ENCODE measurements around the gene PAK5.

PAK5 gene

GRCh38 chr20:9686455-9686854 lies 152.4 kb downstream of the PAK5 start:
- no peak overlapping the region for H3K4me3 ChIP-seq (ENCODE audit: low read depth, low read length)
- DNase-seq (ENCODE audit: low read depth), result no peak
- in situ Hi-C loops (cut with HindIII; ENCODE audit: low sequenced_read_pairs), result no loop called here
- no peak for TF ChIP-seq CTCF (IDR thresholded peaks at IDR 0.05; ENCODE audit: low read depth, low read length, missing control alignments)

GRCh38 chr20:9686001-9686400 lies 152.9 kb downstream of the PAK5 start:
- no peak for DNase-seq (ENCODE audit: low read depth)
- in situ Hi-C loops (cut with HindIII; ENCODE audit: low sequenced_read_pairs), result no loop called here
- H3K4me3 ChIP-seq (ENCODE audit: low read depth, low read length), result no peak overlapping the region
- no peak for TF ChIP-seq CTCF (IDR thresholded peaks at IDR 0.05; ENCODE audit: low read depth, low read length, missing control alignments)

- DNase-seq (ENCODE audit: low read depth), result no peak
- no peak overlapping the region for H3K4me3 ChIP-seq (ENCODE audit: low read depth, low read length)
- in situ Hi-C loops (cut with HindIII; ENCODE audit: low sequenced_read_pairs), result no loop called here
- TF ChIP-seq CTCF (IDR thresholded peaks at IDR 0.05; ENCODE audit: low read depth, low read length, missing control alignments), result no peak
Measured at GRCh38 chr20:9685011-9685410, 153.9 kb downstream of the PAK5 start.

GRCh38 chr20:9677100-9677623 lies 161.7 kb downstream of the PAK5 start:
- TF ChIP-seq CTCF (IDR thresholded peaks at IDR 0.05; ENCODE audit: low read depth, low read length, missing control alignments), result no peak
- in situ Hi-C loops (cut with HindIII; ENCODE audit: low sequenced_read_pairs), result no loop called here
- no peak for DNase-seq (ENCODE audit: low read depth)
- H3K4me3 ChIP-seq (ENCODE audit: low read depth, low read length), result no peak overlapping the region

GRCh38 chr20:9672981-9673380 lies 165.9 kb downstream of the PAK5 start:
- DNase-seq (ENCODE audit: low read depth), result no peak
- H3K4me3 ChIP-seq (ENCODE audit: low read depth, low read length), result no peak overlapping the region
- in situ Hi-C loops (cut with HindIII; ENCODE audit: low sequenced_read_pairs), result no loop called here
- TF ChIP-seq CTCF (IDR thresholded peaks at IDR 0.05; ENCODE audit: low read depth, low read length, missing control alignments), result no peak

- in situ Hi-C loops (cut with HindIII; ENCODE audit: low sequenced_read_pairs), result no loop called here
Measured at GRCh38 chr20:9672027-9672426, 166.8 kb downstream of the PAK5 start.

More at GRCh38 chr20:9672027-9672426, 166.8 kb downstream of the PAK5 start:
- DNase-seq (ENCODE audit: low read depth), result no peak
- H3K4me3 ChIP-seq (ENCODE audit: low read depth, low read length), result no peak overlapping the region
- TF ChIP-seq CTCF (IDR thresholded peaks at IDR 0.05; ENCODE audit: low read depth, low read length, missing control alignments), result no peak
